Progenitor cell of endocrine pancreas (in vitro differentiated cells): ENCODE data around the gene SALL3. TPM values are rescaled to one million over a fixed set of nuclear protein-coding genes. Genes with fewer than 3 reads are reported as not detected.

ENCODE experiments used
- DNase-seq: peaks from one replicate; pipeline ENCODE4 v3.0.0; 2021; ENCODE audit warnings: low spot score; ENCODE audit not compliant: unreplicated experiment
- H3K27ac Mint-ChIP-seq: 2 replicates; pipeline ENCODE4 v1.8.0; 2021; ENCODE audit warnings: mild to moderate bottlenecking, moderate library complexity, mixed read lengths
- H3K27me3 Mint-ChIP-seq: 2 replicates; pipeline ENCODE4 v1.8.0; 2021; ENCODE audit warnings: mixed read lengths
- H3K36me3 Mint-ChIP-seq: 2 replicates; pipeline ENCODE4 v1.8.0; 2022; ENCODE audit warnings: mixed read lengths; ENCODE audit not compliant: insufficient read depth
- H3K4me1 Mint-ChIP-seq: 2 replicates; pipeline ENCODE4 v1.8.0; 2021; ENCODE audit warnings: low read depth, mixed read lengths
- H3K4me3 Mint-ChIP-seq: 2 replicates; pipeline ENCODE4 v1.8.0; 2021; ENCODE audit warnings: low read depth, mild to moderate bottlenecking, moderate library complexity, mixed read lengths
- H3K9me3 Mint-ChIP-seq: 2 replicates; pipeline ENCODE4 v1.8.0; 2021; ENCODE audit warnings: low read depth, mixed read lengths
- CTCF ChIP-seq: fragments of 200-600 bp; sonication (generic); IDR thresholded peaks from one replicate; pipeline ENCODE4 v1.5.0; 2021; ENCODE audit warnings: antibody characterized with exemption, mild to moderate bottlenecking; ENCODE audit not compliant: unreplicated experiment
- total RNA-seq: library from RNA; stranded (reverse); gene quantifications from 2 replicates; pipeline ENCODE4 v1.2.1, GENCODE V29; 2021

The SALL3 gene
- total RNA-seq, 1 donor from 2014 or later: 0.34 TPM

- H3K36me3 Mint-ChIP-seq: no peaks in the 10 kb centered on the region
- no peak overlapping the region for H3K4me3 Mint-ChIP-seq
- peaks cover 75% of the 10 kb centered on the region for H3K27me3 Mint-ChIP-seq
- no peak for TF ChIP-seq CTCF
- H3K4me1 Mint-ChIP-seq: peaks cover 6% of the 10 kb centered on the region
- no peaks in the 10 kb centered on the region for H3K9me3 Mint-ChIP-seq
- DNase-seq: no peak
- H3K27ac Mint-ChIP-seq: no peak overlapping the region
Observed at GRCh38 chr18:78981989-78982620, 2.5 kb downstream of the SALL3 start.

DNA sequence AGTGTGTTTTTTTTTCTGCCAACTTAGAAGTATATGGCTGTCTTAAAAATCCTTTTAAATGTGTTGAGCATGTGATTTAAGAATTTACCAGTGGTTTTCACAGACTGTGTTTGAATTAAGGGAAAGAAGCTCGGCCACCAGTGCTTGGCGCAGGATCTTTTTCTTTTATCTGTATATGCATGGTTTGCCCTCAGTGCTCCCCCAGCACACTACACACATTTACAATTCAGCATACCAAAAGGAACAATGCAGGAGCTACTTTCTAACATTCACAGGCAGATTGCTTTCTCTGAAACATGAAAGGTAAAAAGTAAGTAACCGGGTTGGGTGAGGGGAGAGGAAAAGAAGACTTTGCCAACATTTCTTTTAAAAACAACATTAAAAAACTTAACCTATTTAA lies 3.9 kb downstream of the SALL3 start:
- Mint-ChIP-seq H3K27ac (no peak overlapping the region), H3K36me3 (no peaks in the 10 kb centered on the region), H3K27me3 (peaks cover 75% of the 10 kb centered on the region), H3K9me3 (no peaks in the 10 kb centered on the region), H3K4me3 (no peak overlapping the region), H3K4me1 (peaks cover 6% of the 10 kb centered on the region)
- no peak for DNase-seq
- no peak for TF ChIP-seq CTCF

DNA sequence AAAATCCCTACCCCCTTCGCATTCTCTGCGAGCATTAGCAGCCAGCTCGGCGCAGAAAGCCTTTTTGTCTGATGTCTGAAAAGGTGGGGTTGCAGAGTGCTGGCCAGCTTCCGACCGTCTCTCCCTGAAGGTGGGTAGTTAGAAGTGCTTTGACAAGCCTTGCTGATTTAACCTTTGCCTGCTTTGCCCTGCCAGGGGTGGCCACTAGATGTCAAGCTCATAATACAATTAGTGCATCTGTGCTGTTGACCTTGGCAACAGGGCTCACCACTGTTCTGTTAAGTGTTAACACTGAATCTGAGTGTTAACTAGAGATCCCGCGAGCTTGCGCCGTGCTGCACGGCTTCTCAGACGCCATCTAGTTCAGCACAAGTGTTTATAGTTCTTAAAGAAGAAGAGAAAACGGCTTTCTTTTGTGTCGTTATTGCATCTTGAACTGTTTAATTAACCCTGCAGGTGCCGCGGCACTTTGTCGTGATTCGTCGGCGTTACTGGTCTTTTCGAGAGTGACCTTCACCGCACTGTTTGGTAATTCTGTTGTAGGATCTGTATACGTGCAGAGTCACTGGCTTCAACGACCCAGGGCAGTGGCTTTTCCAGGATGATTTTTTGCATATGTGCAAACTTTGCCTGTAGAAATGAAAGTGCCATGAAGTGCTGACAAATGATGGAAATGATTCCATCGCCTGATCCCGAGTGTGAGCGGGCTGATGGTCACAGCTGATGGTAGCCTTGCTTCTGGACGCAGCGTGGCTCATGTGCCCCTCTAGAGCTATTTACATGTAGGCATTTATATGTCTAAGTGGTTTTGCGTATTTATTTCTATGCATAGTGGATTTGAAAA lies 5.5 kb downstream of the SALL3 start:
- H3K9me3 Mint-ChIP-seq: no peaks in the 10 kb centered on the region
- no peak for DNase-seq
- peak; percentile 50 for TF ChIP-seq CTCF
- H3K27me3 Mint-ChIP-seq: peaks cover 79% of the 10 kb centered on the region
- H3K27ac Mint-ChIP-seq: no peak overlapping the region
- H3K4me1 Mint-ChIP-seq: peaks cover 5% of the 10 kb centered on the region
- H3K36me3 Mint-ChIP-seq: no peaks in the 10 kb centered on the region
- H3K4me3 Mint-ChIP-seq: no peak overlapping the region

DNA sequence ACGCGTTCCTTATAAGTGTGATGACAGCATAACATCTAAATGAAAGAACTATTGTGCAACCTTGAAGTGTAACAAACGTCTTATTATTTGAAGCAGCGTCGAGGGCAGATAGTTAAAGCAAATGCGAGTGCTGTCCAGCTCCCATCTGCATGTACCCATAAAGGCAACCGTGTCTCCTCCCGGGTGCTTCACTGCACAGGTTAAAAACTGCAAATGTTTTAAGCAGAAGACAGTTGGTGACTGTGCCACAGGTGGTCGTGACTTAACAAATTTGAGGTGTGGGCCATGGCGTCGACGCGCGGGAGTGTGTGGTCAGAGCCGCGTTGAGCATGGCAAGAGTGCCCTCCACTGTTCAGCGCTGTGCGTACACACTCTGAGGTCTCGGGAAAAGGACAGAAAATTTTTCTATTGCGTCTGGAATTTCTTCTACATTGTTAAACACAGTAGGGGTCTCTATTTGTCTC lies 6.4 kb downstream of the SALL3 start:
- no peak overlapping the region for H3K27ac Mint-ChIP-seq
- no peak overlapping the region for H3K4me3 Mint-ChIP-seq
- peak; percentile 84 for TF ChIP-seq CTCF
- no peaks in the 10 kb centered on the region for H3K9me3 Mint-ChIP-seq
- no peaks in the 10 kb centered on the region for H3K36me3 Mint-ChIP-seq
- H3K4me1 Mint-ChIP-seq: peaks cover 5% of the 10 kb centered on the region
- no peak for DNase-seq
- H3K27me3 Mint-ChIP-seq: peaks cover 78% of the 10 kb centered on the region

GRCh38 chr18:78991446-78991845 lies 11.8 kb downstream of the SALL3 start:
- peaks cover 3% of the 10 kb centered on the region for H3K9me3 Mint-ChIP-seq
- H3K27ac Mint-ChIP-seq: no peak overlapping the region
- no peak for DNase-seq
- H3K27me3 Mint-ChIP-seq: peaks cover 25% of the 10 kb centered on the region
- H3K36me3 Mint-ChIP-seq: peaks cover 5% of the 10 kb centered on the region
- H3K4me3 Mint-ChIP-seq: no peak overlapping the region
- H3K4me1 Mint-ChIP-seq: no peaks in the 10 kb centered on the region
- TF ChIP-seq CTCF: no peak
